ENCODE measurements around the gene CCDC60. TPM values are rescaled to one million over a fixed set of nuclear protein-coding genes. Genes with fewer than 3 reads are reported as not detected.

CCDC60 gene
- total RNA-seq, 1 donor from 2014 or later = 2.3 TPM

GRCh38 chr12:119299130-119299529, 35.4 kb upstream of the CCDC60 start:
- Mint-ChIP-seq H3K36me3 (no peaks in the 10 kb centered on the region), H3K27me3 (peaks cover 14% of the 10 kb centered on the region), H3K4me1 (ENCODE audit: unreplicated experiment) (peaks cover 21% of the 10 kb centered on the region), H3K9me3 (no peaks in the 10 kb centered on the region), H3K4me3 (no peak overlapping the region), H3K27ac (no peak overlapping the region)
- no peak for TF ChIP-seq CTCF (conservative IDR thresholded peaks at IDR 0.05)
- DNase-seq (ENCODE audit: extremely low spot score, unreplicated experiment) = no peak

DNA sequence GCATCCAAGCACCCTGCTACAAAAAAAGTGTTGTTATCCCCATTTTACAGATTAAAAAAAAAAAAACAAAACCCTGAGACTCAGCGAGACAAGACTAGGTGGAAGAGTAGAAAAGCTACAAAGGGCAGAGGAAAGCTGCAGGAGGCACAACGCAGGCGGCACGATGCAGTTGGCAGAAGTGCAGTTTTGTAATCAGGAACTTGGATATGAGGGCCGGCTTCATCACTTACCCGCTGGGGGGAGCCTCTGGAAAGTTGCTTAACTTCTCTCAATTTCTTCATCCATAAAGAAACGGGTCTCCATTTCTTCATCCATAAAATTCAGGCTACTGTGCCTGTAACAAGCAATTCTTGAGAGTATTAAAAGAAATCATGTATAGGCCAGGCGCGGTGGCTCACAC, 33.1 kb upstream of the CCDC60 start:
- no peak overlapping the region for H3K4me3 Mint-ChIP-seq
- H3K4me1 Mint-ChIP-seq (ENCODE audit: unreplicated experiment) = peaks cover 21% of the 10 kb centered on the region
- no peak for TF ChIP-seq CTCF (conservative IDR thresholded peaks at IDR 0.05)
- no peak for DNase-seq (ENCODE audit: extremely low spot score, unreplicated experiment)
- no peaks in the 10 kb centered on the region for H3K36me3 Mint-ChIP-seq
- H3K27ac Mint-ChIP-seq = no peak overlapping the region
- H3K9me3 Mint-ChIP-seq = no peaks in the 10 kb centered on the region
- H3K27me3 Mint-ChIP-seq = no peaks in the 10 kb centered on the region

- peaks cover 13% of the 10 kb centered on the region for H3K4me1 Mint-ChIP-seq (ENCODE audit: unreplicated experiment)
- no peak for TF ChIP-seq CTCF (conservative IDR thresholded peaks at IDR 0.05)
- H3K4me3 Mint-ChIP-seq = no peak overlapping the region
- H3K27me3 Mint-ChIP-seq = no peaks in the 10 kb centered on the region
- no peak for DNase-seq (ENCODE audit: extremely low spot score, unreplicated experiment)
- H3K27ac Mint-ChIP-seq = peak overlapping the region; percentile 29
- H3K9me3 Mint-ChIP-seq = no peaks in the 10 kb centered on the region
- H3K36me3 Mint-ChIP-seq = no peaks in the 10 kb centered on the region
Observed at GRCh38 chr12:119302451-119303080, 32.0 kb upstream of the CCDC60 start.

DNA sequence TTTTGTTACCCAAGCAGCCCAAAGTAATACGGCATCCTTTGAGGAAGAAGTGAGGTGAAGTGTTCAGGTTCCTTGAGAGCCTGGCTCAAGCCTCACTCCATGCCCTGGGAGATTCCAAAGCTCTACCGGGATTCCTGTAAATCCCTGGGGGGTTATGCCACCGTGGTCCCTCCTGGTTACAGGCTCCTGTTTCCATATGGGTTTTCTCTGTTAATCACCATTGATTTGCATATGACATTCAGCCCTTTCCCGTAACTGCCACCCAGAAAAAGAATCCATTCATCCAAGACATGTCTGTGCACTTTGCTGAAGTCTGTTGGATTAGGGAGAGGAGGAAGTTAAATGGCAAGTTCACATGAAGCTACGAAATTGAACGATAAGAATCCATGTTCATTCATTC, 27.9 kb upstream of the CCDC60 start:
- no peak for DNase-seq (ENCODE audit: extremely low spot score, unreplicated experiment)
- H3K27me3 Mint-ChIP-seq = peaks cover 11% of the 10 kb centered on the region
- H3K4me3 Mint-ChIP-seq = no peak overlapping the region
- peaks cover 5% of the 10 kb centered on the region for H3K9me3 Mint-ChIP-seq
- H3K27ac Mint-ChIP-seq = no peak overlapping the region
- H3K36me3 Mint-ChIP-seq = no peaks in the 10 kb centered on the region
- H3K4me1 Mint-ChIP-seq (ENCODE audit: unreplicated experiment) = peaks cover 23% of the 10 kb centered on the region
- no peak for TF ChIP-seq CTCF (conservative IDR thresholded peaks at IDR 0.05)

DNA sequence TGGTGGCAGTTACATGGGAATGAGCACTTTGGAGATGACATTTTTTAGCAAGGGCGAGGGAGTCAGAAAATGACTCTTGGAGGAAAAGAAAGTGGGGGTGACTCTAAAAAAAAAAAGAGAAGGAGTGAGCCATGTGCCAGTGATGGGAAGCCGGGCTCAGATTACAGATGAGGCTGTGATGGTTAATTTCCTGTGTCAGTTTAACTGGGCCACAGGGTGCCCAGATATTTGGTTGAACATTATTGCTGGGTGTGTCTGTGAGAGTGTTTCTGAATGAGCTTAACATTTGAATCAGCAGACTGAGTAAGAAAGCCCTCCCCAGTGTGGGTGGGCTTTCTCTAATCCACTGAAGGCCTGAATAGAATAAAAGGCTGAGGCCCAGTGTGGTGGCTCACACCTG, 26.8 kb upstream of the CCDC60 start:
- Mint-ChIP-seq H3K4me3 (no peak overlapping the region), H3K9me3 (peaks cover 5% of the 10 kb centered on the region), H3K27ac (no peak overlapping the region), H3K27me3 (peaks cover 11% of the 10 kb centered on the region), H3K4me1 (ENCODE audit: unreplicated experiment) (peaks cover 16% of the 10 kb centered on the region), H3K36me3 (no peaks in the 10 kb centered on the region)
- TF ChIP-seq CTCF (conservative IDR thresholded peaks at IDR 0.05) = no peak
- no peak for DNase-seq (ENCODE audit: extremely low spot score, unreplicated experiment)
